Measurements from ENCODE around the gene CCDC85B. TPM values are rescaled to one million over a fixed set of nuclear protein-coding genes. Genes with fewer than 3 reads are reported as not detected.

Gene CCDC85B
- total RNA-seq, 1 experiment from 2014 or later = 55.3 TPM

- no peak for TF ChIP-seq GTF2I (CRISPR knock-in tag; conservative IDR thresholded peaks at IDR 0.05)
- no peak for TF ChIP-seq EMX1 (CRISPR knock-in tag; IDR thresholded peaks at IDR 0.05)
- TF ChIP-seq IRF2 (CRISPR knock-in tag; IDR thresholded peaks at IDR 0.05; ENCODE audit: borderline replicate concordance, low read depth) = no peak
Measured at GRCh38 chr11:65898656-65899355, 8.3 kb downstream of the CCDC85B start (continued).

GRCh38 chr11:65899356-65900124, 9.1 kb downstream of the CCDC85B start:
- POLR2A ChIA-PET = interaction anchor here (0.7 to 1.7 kb wide), 5 partner anchors 9 to 48 kb away, joined by 3 to 7 read pairs (median 6); partner anchors contain the start of genes CCDC85B and FIBP
- no peaks in the 10 kb centered on the region for H3K9me3 Mint-ChIP-seq
- peak; percentile 4 for ATAC-seq
- TF ChIP-seq IRF1 (CRISPR knock-in tag; IDR thresholded peaks at IDR 0.05) (peak; percentile 30; the same call in 1 of the 2 replicates), CTCF (IDR thresholded peaks at IDR 0.05) (no peak), ZNF263 (CRISPR knock-in tag; IDR thresholded peaks at IDR 0.05; ENCODE audit: low read depth) (no peak), SMAD3 (CRISPR knock-in tag; IDR thresholded peaks at IDR 0.05; ENCODE audit: borderline replicate concordance) (no peak), ETV6 (CRISPR knock-in tag; IDR thresholded peaks at IDR 0.05) (no peak; the same call in 1 of the 2 replicates), NFYB (CRISPR knock-in tag; conservative IDR thresholded peaks at IDR 0.05; ENCODE audit: low read depth) (no peak), PREB (CRISPR knock-in tag; IDR thresholded peaks at IDR 0.05; ENCODE audit: borderline replicate concordance) (no peak), SP1 (CRISPR knock-in tag; conservative IDR thresholded peaks at IDR 0.05) (peak; percentile 61; the same call in 1 of the 2 replicates), ATF6 (CRISPR knock-in tag; IDR thresholded peaks at IDR 0.05) (no peak), USF1 (CRISPR knock-in tag; IDR thresholded peaks at IDR 0.05) (peak; percentile 46; the same call in 1 of the 2 replicates), ATF2 (CRISPR knock-in tag; IDR thresholded peaks at IDR 0.05; ENCODE audit: borderline replicate concordance, low read depth) (no peak), ZNF138 (CRISPR knock-in tag; conservative IDR thresholded peaks at IDR 0.05) (no peak), PRDM15 (CRISPR knock-in tag; IDR thresholded peaks at IDR 0.05) (peak; percentile 48), FOXK1 (CRISPR knock-in tag; IDR thresholded peaks at IDR 0.05) (peak; percentile 55; the same call in 1 of the 2 replicates), NFE2L1 (CRISPR knock-in tag; IDR thresholded peaks at IDR 0.05) (0 out of 2 replicates have a peak, but pooled peaks have one; percentile 20), TEAD1 (CRISPR knock-in tag; IDR thresholded peaks at IDR 0.05) (peak; percentile 17; the same call in 1 of the 2 replicates)

More at GRCh38 chr11:65899356-65900124, 9.1 kb downstream of the CCDC85B start:
- H3K27ac Mint-ChIP-seq = no peak overlapping the region
- H3K4me1 Mint-ChIP-seq = 0 out of 2 replicates have a peak, but pooled peaks cover 4% of the 10 kb centered on the region
- peak overlapping the region; percentile 72 for H3K4me3 Mint-ChIP-seq
- H3K27me3 Mint-ChIP-seq (ENCODE audit: low read depth) = peaks cover 72% of the 10 kb centered on the region
- CTCF ChIA-PET = interaction anchor here (0.7 to 2.8 kb wide), 9 partner anchors 10 to 188 kb away, joined by 3 to 47 read pairs (median 4); partner anchors contain the start of genes CCDC85B, FIBP and MUS81
- peak; percentile 49 for DNase-seq (ENCODE audit: low spot score)
- H3K36me3 Mint-ChIP-seq = no peaks in the 10 kb centered on the region; the same call in 1 of the 2 replicates
